NB4 (cell line): Measurements from ENCODE around the gene NPPC.

Experiments used
- DNase-seq: peaks from one replicate; pipeline ENCODE4 v3.0.0; 2010; ENCODE audit warnings: low read depth
- H3K4me3 ChIP-seq: one replicate; pipeline ENCODE4 v1.5.1; 2011; ENCODE audit warnings: mild to moderate bottlenecking, low read depth, low read length, moderate library complexity
- MYC ChIP-seq: IDR thresholded peaks from 2 replicates; pipeline ENCODE4 v1.6.1; 2011; ENCODE audit warnings: low read depth, low read length
- POLR2A ChIP-seq: IDR thresholded peaks from 2 replicates; pipeline ENCODE4 v1.6.1; 2011; ENCODE audit warnings: mild to moderate bottlenecking; ENCODE audit not compliant: insufficient read length; ENCODE audit errors: extremely low read depth
- TF ChIP-seq, protein P1 (sequence below): IDR thresholded peaks from 2 replicates; pipeline ENCODE4 v1.6.1; 2011; ENCODE audit warnings: low read depth, low read length
- TF ChIP-seq, protein P2 (sequence below): IDR thresholded peaks from one replicate; pipeline ENCODE4 v1.5.1; 2012; ENCODE audit warnings: low read depth, low read length

The NPPC gene

DNA sequence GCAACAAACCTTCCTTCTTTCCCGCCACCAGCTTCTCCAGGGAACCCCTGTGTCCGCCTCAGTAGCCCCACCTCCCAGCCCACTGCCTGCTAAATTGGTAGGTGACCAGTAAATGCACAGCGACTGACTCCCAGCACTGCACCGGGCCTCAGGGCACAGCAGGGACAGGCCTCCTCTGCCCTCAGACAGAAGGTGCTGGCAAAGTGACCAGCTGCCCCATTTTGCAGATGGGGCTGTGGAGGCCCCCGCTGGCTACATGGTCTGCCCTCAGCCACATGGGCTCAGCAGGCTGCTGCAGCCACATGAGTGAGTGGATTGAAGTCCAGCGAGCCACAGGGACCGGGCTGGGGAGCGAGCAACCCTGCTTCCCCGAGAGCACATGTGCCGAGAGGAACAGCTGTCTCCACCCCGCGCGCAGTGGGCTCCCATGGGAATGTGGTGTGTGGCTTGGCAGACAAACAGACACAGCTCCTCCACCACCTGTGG is 7.8 kb upstream of the NPPC start:
- no peak overlapping the region for H3K4me3 ChIP-seq
- DNase-seq, result peak; percentile 64
- no peak for TF ChIP-seq POLR2A
- TF ChIP-seq, protein P1, sequence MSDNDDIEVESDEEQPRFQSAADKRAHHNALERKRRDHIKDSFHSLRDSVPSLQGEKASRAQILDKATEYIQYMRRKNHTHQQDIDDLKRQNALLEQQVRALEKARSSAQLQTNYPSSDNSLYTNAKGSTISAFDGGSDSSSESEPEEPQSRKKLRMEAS, result no peak
- TF ChIP-seq, protein P2, sequence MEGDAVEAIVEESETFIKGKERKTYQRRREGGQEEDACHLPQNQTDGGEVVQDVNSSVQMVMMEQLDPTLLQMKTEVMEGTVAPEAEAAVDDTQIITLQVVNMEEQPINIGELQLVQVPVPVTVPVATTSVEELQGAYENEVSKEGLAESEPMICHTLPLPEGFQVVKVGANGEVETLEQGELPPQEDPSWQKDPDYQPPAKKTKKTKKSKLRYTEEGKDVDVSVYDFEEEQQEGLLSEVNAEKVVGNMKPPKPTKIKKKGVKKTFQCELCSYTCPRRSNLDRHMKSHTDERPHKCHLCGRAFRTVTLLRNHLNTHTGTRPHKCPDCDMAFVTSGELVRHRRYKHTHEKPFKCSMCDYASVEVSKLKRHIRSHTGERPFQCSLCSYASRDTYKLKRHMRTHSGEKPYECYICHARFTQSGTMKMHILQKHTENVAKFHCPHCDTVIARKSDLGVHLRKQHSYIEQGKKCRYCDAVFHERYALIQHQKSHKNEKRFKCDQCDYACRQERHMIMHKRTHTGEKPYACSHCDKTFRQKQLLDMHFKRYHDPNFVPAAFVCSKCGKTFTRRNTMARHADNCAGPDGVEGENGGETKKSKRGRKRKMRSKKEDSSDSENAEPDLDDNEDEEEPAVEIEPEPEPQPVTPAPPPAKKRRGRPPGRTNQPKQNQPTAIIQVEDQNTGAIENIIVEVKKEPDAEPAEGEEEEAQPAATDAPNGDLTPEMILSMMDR, result no peak
- no peak for TF ChIP-seq MYC

DNA sequence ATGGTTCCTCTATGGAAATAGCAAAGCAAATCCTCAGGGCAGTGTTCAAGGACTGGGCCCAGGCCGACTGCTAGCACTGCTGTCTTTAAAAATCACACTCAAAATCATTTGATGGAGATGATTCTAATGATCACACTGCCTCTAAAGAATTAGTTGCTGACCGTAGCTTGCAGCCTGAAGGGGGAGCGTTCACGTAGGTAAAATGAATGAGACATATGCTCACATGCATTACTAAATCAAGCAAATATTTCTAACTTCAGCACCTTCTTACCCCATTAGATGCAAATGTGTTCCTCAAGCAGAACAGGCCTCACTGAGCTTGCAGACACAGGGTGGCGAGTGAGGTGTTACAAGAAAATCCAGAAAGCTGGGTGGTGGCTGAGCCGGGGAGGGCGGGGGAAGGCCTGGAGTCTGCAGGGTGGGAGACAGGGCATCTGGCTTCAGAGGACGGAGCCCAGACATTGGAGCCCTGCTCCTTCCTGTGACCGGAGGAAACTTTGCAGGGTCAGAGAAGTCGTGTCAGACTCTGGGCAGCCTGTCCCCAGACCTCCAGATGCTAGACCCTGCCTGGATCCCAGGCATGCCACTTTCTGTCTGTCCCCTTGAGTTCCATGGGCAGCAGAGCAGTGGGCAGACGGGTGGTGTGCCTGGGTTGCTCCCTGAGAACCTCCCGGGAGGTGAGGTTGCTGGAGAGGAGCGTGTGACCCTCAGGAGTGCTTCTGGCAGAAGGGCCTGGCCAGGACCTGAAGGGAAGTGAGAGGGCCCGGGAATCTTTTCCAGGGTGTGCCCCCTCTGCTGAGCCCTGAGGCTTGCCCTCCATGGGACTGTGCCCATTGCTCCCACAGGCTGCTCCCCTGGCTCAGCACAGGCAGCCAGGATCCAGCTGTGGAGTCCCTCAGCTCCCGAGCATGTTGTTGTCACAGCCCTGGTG is 7.1 kb upstream of the NPPC start:
- no peak overlapping the region for H3K4me3 ChIP-seq
- DNase-seq, result no peak
- TF ChIP-seq POLR2A (no peak), MYC (no peak)
- TF ChIP-seq, protein P1, result no peak
- TF ChIP-seq, protein P2, result no peak

DNA sequence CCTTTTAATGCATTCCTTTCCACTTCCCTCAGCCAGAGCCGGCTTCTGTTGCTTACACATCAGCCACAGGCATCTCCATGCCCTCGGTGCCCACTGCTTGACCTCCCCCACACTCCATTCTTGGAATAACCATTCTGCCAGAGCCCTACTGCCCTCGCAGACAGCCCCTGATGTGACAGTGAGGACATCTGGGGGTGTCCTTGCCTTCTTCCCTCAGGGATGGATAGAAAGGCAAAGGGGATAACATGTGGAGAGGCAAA is 6.4 kb upstream of the NPPC start:
- no peak overlapping the region for H3K4me3 ChIP-seq
- no peak for DNase-seq
- TF ChIP-seq, protein P2, result no peak
- no peak for TF ChIP-seq MYC
- no peak for TF ChIP-seq POLR2A
- TF ChIP-seq, protein P1, result no peak

DNA sequence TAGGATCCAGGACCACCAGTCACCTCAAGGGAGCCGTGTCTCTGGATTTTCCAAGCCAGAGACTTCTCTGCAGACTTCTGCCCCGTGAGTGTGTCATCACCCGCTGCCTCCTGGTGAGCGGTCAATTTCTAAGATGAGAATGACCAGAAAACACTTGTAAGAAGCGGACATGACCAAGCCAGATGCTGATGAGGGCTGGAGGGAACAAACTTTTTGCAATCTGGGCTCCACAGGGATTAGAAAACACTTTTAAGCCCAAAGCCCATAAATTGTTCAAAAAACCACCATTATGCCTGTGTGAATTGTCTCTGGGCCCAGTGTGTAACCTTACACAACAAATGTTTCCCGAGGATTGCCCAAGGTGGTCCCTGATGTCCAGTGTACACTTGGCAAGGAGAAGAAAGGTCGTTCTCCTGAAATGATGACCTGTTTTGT is 5.3 kb upstream of the NPPC start:
- DNase-seq, result no peak
- TF ChIP-seq POLR2A, result no peak
- no peak for TF ChIP-seq MYC
- TF ChIP-seq, protein P2, result no peak
- TF ChIP-seq, protein P1, result no peak
- no peak overlapping the region for H3K4me3 ChIP-seq

DNA sequence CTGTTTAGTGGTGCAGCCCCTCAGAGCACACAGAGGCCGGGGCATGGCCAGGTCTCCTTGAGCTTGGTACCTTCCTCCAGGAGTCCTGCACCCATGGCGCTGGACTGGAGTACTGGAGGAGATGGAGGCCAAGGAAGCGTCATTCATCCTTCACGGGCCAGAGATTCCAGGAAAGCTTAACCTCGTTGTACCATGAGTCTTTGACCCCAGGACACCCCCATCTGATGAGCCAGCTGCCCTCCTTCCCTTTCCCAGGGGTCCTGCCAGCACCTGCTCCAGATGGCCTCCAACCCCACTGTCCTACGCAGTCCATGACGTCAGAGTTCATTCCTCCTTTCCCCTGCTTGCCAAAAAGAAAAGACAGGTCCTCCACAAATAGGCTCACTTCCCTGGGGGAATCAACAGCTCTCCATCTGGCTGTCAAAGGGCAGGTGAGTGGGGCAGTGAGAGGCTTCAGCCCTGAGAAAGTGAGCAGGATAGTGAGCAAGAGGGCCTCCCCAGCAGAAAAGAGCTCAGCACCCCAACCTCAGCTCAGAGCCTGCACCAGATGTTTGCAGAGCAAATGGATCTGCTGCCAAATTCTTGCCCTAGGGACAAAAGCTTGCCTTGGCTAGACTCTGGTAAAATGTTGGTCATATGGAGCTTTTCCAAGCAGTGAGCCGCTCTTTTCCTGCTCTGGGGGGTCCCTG is 4.5 kb upstream of the NPPC start:
- H3K4me3 ChIP-seq, result no peak overlapping the region
- TF ChIP-seq MYC, result no peak
- TF ChIP-seq POLR2A, result no peak
- TF ChIP-seq, protein P2, result no peak
- TF ChIP-seq, protein P1, result no peak
- no peak for DNase-seq
